NCI-H69 (cell line): ENCODE measurements around the gene OSM.
A peak's percentile ranks its signal among the peaks of the same experiment; 100 is the strongest.

ENCODE experiments used
- DNase-seq: peaks from one replicate; lab custom pipeline; 2025; lab: John Stamatoyannopoulos, UW

OSM gene

DNA sequence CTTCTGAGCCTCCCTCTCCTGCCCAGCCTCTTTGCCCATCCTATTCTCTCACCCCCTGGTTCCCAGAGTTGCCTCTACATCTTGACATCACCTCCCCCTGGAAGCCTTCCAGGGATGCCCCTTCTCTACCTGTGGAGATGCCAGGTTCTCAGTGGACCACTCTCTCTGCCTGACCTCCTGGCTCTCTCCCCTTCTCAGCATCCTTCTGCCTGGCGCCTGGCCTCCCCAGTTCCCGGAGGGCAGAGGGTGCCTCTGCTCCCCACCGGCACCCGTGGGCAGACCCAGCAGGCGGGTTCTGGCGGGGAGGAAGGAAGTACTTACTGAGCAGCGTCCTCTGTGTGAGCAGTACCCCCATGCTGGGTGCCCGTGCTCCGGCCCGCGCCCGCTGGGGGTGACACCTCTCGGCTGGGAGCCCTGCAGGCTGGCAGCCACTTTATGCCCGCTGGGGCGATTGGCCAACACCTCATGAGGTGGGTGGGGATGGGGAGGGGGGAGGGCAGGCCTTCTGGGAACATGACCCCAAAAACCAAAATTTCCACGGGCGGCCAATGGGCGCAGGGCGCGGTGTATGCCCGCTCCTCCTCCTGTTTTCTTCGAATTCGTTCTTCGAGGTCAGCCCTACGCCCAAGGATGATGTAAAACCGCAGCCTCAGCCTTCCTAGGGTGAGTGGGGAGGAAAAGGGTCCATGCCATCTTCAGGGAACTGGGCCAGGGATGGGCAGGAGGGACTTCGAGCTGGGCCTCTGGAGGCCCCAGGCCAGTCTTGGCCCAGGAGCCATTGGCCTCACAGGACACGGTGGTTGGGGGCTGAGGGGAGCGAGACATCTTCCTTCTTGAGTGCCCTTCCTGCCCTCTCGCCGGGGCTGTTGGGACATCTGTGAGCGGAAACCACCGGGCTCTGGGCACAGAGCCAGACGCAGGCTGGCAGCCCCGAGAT, at the start of gene OSM:
TSS of gene OSM (minus strand) at position 407 of the 937 bp plus-strand sequence. CDS start at position 355, 52 bp downstream.
- DNase-seq: no peak

DNA sequence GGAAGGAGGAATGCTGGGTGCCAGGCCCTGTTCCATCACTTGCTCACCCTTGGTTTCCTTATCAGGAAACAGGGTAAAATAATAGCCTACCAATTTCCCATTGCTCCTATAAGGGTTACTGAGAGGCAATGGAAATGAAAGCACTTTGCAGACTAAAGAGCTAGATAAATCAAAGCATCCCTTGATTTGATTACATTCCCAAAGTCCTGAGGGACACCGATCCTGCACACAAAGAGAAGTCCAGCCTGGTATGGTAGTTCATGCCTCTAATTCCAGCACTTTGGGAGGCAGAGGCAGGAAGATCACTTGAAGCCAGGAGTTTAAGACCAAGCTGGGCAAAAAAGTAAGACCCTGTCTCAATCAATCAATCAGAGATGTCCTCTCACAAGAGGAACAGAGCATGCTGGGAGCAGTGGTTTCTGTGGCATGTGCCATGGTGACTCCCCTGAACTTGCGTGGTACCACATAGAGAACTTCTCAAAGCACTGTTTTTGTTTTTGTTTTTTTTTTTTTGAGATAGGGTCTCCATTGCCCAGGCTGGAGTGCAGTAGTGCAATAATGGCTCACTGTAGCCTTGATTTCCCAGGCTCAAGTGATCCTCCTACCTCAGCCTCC, 49.4 kb upstream of the OSM start:
- DNase-seq: no peak

DNA sequence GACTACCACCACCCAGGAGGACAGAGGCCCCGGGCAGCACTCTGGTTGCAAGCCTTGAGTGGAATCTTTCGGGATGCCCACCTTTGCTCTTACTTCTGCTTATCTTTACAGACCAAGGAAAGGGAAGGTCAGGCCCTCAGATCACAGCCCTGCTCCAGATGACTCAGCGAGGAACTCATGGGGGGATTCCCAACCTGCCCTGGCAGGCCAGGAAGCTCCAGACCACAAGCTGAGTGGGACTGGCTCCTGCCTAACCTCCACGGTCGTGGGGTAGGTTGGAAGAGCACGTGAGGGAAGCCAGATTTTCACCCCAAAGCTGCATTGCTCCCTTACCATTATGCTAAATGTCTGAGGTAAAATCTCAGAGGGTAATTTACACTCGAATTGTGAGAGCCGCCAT, 48.3 kb upstream of the OSM start:
- no peak for DNase-seq

DNA sequence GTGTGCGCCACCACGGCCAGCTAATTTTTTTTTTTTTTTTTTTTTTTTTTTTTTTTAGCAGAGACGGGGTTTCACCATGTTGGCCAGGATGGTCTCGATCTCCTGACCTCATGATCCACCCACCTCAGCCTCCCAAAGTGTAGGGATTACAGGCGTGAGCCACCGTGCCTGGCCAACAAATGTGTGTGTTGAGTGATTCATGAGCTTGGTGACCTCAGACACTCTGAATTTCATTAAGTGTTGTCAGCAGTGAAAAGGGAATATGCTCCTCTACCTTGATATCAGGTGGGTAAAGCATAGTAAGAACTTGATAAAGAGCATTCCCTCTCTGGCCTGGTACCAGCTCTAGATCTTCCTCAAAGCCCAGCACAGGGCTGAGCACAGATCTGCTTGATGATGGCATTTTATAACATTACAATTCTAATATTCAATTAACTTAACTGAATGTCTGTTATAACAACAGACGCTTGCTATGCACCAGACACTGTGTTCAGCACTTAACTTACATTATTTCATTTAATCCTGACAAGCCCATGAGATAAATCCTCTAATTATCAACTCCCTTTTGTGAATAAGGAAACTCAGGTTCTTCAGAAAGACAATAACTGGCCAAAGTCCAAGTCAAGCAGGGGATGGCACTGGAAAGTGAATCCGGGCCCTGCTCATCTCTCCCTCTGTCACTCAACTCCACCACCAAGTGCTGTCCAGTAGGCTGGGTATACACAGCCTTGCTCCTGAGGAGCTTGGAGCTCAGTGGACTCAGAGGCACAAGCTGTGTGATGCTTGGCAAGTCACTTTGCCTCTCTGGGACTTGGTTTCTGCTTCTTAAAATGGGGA, 47.1 kb upstream of the OSM start:
- no peak for DNase-seq

DNA sequence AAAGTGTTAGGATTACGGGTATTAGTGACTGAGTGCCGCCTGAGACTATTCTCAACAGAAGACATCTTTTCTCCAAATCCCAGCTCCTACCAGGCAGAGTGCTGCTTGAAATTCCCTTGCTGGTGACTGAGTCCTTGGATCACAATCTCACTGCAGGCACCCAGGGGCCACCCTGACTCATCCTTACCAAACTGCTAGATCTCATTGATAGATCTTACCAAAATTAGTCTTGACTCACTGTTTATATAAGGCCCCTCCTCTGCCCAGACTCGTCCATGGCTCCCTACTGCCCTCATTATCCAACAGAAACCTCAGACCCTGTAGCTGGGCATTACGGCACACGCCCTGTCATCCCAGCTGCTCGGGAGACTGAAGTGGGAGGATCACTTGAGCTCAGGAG, 45.4 kb upstream of the OSM start:
- peak; percentile 14 for DNase-seq

DNA sequence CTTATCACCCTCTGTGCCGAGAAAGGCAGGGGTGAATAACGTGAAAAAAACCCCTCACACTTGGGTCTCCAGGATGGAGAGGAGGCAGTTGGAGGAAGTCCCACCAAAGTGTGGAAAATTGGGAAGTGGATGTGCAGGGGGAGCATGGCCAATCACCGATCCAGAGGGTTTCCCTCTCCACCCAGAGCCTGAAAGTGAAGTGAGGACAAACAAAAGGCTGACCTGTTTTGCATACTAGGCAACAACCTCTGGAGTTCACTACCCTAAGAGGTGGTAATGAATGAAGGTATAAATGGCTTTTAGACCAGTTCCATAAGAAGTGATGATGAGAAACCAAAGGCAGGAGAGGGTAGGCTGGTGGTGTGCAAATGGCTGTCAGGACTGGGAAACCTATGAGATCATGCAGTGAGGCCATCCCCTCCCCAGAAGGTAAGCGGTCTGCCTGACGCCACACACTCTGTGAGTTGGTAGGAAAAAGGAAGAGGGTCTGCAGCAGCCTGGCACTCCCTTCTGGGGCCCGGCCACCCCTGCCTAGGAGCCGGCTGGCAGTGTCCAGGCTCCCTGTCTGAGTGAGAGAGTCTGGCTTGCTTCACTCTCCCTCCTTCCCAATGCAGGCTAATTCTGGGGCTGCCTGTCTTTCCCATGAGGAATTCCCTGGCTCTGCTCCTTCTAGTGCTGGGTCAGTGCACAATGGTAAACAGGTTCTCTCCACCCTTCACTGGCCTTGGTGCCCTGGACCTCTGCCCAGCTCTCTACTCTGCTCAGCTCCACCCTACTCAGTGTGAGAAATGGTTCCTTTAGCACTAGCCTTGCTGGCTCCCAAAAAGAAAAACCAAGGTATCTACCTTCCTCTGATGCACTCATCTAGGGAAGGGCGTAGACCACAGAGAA, 44.5 kb upstream of the OSM start:
- no peak for DNase-seq

DNA sequence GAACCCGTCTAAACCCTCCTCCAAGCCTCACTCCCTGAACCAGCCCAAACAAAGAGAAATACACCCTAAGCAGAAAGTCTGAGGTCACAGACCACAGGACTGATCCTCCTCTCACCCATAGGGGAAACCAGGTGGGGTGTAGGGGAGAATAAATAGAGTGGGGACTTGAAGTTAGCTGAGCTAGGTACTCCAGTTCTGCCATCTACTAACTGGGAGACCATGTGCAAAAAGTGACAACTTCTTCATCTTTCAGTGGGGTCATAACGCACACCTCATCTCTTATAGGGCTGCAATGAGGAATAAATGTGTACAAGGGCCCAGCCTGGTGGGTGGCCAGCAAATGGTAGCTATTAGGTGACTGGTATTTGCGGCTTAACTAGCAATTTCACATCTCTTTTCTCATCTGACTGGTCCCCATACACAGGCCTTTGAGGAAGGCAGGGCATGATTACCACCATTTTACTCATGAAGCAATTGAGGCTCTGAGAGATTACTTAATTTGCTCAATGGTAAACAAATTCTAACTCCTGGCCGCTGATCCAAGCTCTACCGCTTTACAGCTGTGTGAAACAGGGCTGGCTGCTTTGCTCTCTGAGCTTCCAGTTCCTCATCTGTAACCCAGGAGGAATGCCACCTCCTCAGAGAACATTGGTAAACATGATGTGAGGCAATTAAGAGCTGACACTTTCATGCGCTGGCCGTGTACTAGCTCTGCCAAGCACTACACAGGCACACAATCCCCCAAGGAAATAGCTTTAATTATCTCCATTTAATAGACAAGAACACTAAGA, 43.5 kb upstream of the OSM start:
- DNase-seq: peak; percentile 66

DNA sequence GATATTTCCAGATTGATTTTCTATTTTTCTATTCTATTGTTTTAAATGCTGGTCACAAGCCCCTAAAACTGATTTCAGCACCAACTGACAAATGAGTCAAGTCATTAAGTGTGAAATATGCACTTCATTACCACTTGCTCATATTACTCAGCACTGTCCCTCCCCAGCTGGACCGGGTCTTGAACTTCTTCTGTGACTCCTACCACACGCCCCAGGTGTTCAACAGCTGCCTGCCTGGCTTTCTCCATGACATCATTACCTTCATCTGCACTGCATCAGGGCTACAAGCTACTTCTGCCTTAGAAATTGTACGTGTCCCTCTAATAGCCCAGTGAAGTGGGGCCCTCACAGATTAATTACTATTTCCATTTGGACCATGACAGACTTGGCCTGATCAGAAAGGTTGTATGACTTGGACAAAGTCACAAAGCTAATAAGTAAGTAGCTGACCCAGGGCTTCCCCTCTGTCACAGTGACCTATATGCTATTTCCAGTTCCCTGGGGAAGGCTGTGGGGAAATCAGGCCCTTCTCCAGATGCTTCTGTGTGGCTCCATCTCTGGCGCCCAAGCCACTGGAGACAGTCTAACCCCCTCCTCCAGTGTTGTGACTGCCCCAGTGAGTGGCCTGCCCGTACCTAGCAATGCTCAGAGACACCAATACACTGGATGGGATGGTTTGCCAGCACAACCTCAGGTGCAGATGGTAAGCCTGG, 42.0 kb upstream of the OSM start:
- no peak for DNase-seq

DNA sequence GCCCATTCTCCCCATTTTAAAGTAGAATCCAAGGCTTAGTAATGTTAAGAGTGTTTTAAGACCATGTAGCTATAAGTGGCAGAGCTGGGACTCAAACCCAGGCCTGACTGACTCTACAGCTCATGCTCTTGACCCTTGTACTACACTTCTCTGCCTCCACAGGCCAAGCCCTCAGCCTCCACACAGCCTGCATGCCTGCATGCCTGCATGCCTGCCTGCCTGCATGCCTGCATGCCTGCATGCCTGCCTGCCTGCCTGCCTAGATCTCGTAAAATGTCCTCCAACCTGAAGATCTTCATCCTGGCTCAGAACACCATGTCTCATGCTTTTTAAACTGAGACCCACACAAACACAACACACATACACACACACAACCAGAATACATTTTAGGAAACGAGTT, 41.4 kb upstream of the OSM start:
- no peak for DNase-seq

DNA sequence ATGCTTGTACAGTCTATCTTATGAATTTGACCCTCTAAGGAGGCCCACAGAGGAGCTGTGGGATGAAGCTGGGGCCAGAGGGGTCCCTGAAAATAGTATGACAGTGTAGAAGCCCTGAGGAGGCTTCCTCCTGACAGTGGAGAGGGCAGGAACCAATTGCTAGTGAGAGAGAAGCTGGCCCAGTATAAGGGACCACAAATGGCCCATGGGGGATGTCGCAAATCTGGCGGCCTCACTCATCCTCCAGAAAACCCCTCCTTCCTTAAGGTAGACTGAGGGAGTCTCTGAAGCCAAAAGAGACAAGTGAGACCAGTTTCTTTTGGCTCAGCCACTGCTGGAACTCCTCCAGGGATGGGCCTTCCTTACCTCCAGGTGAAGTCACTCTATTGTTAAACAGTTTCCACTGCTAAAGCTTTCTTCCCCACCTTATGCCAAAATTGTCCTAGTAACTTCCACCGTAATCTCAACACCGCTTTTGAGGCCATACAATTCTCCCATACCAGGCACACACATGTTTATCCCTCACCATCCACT, 40.5 kb upstream of the OSM start:
- DNase-seq: no peak

DNA sequence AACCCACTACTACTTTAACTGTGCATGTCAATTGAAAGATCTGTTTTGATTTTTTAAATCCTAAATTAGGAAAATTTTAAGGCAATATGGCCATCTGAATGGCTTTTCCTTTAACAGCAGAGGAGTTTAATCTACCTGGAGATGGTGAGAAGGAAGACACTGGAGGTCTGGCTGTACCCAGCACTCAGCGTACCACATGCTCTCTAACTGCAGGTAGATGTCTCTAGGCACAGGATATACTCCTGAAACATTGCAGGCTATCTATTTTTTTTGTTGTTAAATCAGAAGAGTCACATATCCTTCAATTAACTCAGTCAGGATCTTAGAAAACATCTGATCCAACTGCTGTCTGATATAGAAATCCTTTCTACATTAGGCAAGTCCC, 40.0 kb upstream of the OSM start:
- DNase-seq: no peak

DNA sequence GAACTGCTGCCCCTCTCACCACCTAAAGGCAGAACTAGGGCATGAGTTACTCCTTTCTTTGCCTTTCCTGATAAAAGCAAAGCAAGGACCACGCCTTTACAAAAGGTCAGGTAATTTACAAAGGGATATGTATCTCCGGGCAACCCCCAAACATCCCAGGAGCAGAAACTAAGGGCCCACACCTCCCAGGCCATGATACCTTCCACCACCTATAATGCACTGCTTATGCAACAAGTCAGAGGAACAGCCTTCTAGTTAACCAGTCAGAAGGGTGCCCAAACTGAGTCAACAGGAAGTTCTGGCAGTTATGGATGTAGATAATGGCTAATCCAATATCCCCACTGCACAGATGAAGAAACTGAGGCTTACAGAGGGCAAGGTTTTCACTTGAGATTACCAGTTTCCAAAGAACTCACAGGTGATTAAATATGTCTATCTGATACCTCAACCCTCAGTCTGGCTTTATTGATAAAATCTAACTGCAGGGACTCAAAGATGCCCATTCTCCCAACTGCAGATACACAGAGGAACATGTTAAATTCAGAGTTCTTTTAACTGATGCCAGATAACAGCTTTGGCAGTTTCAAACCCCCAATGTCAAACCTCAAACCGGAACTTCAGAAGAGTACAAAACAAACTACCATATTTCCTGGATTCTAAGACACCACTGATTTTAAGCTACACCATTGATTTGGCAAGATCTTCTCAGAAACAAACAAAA, 39.4 kb upstream of the OSM start:
- no peak for DNase-seq

DNA sequence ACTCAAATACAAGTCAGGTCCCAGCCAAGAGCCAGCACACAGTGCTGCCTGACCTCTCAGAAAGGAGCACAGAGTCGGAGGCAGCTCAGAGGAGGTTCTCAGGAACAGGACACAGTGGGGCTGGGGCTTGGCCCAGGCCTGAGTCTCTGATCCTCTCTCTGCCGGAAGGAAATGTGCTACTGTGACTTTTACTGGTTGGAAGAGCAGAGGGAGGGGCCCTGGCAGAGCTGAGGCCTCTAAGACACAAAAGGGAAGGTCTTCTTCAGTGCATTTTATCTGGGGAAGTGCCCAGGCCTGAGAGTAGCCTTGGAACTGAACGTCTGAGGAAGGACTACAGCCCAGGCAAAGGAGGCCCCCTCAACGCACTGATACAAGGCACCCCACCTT, 38.9 kb upstream of the OSM start:
- no peak for DNase-seq

DNA sequence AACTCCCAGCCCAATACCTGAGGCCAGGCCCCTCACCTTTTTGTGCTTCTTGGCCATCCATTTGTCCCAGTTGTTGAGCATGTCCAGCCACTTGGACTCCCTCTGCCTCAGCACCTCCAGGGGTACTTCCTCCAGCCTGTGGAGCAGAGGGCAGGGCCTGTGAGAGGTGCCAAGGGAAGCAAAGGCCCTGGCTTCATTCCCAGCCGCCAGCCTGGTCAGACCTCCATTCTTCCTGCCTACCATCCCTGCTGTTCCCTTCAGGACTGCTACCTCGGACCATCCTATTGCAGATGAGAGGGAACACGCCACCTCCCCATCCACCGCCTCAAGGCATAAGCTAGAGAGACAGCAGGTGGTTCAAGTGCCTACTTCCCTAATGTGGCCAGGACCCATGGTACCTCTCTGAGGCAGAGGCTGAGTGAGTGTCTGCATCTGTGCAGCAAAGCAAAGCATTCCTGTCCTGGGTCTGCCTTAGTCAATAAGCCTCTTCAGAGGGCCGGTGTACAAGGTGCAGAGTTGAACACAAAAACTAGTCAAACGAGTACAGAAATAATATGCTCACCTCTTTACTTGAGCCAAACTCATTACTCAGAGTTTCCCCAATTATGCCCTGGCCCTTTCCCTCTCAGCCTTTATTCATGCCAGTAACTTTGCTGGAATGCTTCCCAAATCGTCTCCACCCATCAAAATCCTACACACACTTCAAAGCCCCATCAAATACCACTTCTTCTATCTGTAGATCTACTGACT, 38.0 kb upstream of the OSM start:
- peak; percentile 46 for DNase-seq

DNA sequence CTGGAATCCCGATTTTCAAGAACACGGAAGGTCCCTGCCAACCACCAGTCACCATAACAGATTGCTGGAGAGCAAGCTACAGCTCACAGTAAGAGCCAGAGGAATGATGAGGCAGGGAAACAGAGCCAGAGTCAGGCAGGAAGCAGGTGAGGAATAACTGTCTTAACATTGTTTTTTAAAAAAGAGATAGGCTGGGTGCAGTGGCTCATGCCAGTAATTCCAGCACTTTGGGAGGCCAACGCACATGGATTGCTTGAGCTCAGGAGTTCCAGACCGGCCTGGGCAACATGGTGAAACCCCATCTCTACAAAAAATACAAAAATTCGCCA, 36.1 kb upstream of the OSM start:
- DNase-seq: no peak

DNA sequence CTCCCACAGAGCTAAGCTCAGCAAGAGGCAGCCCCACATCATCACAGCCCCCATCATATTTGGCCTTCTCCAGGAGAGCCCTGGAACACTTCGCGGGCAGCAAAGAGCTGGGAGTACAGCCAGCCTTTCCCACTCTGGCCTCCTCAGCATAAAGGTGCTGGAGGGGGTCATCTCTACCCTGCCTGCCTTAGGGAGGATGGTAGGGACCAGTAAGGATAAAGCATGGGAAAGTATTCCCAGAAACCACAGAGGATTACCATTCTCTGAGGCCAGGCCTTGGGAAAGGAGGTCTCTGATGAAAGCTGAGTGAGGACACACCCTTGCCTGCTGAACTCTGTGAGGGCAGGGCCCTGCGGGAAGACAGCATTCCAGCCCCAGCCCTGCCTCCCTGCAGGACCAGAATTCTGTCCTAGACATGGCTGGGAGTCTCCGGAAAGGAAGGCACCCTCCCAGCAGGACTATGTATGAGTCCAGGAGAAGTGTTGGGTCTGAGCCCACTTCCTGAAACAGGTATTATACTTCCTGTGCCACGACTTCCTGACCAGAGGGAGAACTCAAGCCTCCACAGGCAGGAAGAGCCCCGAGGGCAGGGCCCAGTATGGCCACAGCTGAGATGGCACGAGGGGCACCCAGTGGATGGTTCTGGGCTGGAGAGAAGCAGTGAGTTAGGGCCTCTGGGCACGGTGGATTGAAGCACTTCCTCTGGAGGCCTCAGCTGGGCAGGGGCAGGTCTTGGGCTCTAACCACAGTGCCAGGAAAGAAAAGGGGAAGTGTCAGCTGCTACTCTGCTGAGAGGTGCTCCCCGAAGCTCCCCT, 35.6 kb upstream of the OSM start:
- no peak for DNase-seq

DNA sequence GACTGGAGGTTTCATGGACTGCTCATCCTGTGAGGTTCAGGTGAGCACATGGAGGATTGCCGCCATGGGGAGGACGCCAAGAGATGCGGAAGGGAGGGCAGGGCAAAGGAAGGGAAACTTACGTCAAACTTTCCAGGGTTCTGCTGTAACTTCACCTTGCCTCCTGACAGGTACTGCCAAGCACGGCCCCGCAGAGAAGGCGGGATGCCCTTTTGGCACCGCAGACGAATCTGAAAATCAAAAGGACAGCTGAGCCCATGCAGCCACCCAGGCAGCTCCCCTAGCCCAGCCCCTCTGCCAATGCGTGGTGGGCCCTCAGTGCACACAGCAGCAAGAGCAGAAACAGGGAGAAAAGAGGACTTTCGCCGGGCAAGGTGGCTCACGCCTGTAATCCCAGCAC, 32.7 kb upstream of the OSM start:
- DNase-seq: no peak
